Activated naive CD4-positive, alpha-beta T cell (primary cell): ENCODE data around the gene GHRHR.
A peak's percentile ranks its signal among the peaks of the same experiment; 100 is the strongest.

Experiments used
- DNase-seq, 4 experiments: peaks; one replicate each; lab custom pipeline; 2025; lab: John Stamatoyannopoulos, UW

The GHRHR gene

DNA sequence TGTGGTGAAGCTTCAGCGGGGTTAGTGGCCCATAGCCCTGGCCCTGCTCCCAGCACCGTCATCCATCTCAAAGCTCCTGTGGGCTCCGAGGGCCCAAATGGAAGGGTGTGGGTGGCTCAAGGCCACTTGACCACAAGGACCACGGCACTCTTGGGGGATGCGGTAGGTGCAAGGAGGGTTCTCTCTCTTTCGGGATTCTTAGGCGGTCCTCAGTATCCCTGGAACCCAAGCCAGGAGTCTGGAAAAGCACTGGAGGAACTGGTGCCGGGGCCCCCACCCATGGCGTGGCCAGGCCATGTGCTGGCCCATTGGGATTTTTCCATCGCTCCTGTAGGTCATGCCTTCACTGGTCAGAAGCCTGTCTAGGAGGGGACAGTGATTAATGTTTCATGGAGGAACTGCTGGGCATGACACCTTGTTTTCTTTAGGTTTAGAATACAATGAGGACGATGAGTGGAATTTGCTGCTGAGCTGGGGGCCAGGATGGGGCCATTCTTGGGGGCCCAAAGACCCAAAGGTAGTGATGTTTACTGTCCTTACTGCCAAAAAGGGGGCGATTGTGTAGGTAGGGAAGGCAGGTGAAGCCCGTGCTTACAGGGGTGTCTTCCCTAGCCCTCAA lies 35.4 kb upstream of the GHRHR start:
- no peak for DNase-seq

DNA sequence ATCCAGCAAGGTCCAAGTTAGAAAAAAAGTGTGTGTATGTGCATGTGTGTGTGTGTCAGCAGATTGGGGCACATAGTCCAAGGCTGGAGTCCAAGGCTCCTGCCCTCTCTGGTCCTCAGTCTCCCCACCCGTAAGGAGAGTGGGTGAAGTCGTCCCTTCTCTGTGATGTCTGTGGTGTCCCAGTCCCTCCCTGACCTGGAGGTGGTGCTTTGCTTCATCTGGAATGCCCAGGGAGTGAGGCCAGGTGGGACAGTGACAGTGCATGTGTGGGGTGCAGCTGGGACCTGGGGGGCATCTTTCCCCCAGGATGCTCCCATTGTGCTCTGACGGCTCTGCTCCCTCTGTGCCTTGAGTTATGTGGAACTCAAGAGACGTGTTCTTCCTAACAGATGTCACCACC lies 34.1 kb upstream of the GHRHR start:
- no peak for DNase-seq

DNA sequence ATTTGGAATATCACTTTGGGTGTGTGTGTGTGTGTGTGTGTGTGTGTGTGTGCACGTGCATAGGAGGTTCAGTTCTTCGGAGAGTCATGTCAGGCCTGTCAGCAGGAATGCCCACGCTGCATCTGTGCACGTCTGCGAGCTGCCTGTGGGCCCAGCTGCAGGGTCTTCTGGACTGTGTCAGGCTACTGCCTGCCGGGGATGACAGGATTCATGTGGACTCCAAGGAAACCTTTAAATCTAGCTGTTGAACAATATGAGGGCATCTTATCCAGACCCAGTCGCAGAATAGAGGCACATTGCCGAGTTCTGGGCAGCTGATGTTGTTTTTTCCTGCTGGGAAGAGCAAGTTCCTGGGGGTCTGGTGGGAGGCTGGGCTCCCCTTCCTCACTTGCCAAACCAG lies 33.1 kb upstream of the GHRHR start:
- DNase-seq = no peak

DNA sequence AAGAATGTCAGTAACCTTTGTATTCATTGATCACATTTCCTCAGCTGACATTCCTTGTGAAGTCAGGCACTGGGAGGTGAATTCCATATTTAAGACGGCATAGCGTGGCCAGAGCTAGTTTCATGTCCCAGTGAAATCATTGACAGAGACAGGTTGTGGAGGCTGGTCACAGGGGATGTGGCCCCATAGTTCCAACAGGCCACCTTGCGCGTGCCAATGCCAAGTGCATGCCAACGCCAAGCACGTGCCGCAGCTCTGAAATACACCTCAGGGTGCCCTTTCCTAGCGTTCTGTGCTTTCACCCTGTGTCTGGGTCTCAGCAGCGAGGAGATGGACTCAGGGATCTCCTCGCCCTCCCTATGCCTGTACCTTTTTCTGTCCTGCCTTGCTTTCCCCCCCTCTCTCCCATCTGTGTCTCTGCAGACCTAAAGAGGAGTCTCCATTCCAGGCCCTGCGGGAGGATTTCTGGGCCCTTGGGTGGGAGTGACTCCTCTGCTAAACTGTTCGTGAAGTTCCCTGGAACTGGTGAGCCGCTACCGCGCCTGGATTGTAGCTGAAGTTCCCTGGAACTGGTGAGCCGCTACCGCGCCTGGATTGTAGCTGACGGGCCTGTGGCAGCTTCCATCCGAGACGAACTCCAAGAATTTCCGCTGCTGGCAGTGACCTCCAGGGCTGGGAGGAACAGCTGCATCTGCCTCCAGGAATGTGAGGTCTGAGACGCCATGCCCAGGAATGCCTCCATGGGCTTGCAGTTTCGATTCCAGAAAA lies 32.4 kb upstream of the GHRHR start:
- DNase-seq = no peak

DNA sequence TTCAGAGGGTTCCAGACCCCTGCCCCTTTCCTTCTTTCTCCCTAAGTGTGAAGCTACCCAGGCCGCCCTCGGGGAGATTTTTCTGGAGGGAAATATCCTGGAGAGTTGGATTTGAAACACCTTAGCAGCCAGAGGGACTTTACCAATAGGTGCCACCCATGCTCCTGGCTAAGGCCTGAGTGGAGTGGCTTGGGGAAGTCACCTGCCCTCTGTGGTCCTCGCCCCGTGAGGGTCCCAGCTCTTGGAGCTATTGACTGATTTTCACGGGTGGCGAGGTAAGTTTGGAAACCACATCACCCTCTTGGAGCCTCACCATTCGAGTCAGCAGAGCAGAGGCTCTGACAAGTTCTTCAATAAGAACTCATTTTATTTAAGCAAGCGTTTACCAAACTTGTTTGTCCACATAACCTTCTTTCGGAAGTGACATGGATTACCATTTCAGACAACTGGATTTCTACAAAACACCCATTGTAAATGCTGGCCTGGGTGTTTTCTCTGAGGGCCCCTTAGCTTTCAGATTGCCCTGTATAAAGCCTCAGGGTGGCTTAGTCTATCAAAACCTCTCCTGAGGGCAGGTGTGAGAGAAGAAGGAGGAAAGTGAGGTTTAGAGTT lies 31.7 kb upstream of the GHRHR start:
- no peak for DNase-seq

DNA sequence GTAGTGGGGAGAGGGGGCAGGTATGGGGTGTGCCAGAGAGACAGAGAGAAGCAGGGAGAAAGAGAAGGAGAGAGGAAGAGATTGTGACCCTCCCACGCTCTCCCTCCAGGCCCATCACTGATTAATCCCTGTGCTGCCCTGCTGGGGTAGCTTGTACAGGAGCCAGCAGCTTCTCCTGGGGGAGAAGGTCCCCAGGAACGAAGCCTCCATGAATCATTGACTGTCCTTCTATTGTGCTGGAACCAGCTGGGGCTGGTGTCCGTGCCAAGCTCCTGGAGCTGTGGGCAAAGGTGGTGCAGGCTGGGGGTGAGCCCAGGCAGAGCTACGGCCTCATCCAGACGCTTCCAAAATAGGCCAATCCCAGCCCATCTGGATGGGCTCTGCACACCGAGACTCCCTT lies 31.2 kb upstream of the GHRHR start:
- DNase-seq = no peak

DNA sequence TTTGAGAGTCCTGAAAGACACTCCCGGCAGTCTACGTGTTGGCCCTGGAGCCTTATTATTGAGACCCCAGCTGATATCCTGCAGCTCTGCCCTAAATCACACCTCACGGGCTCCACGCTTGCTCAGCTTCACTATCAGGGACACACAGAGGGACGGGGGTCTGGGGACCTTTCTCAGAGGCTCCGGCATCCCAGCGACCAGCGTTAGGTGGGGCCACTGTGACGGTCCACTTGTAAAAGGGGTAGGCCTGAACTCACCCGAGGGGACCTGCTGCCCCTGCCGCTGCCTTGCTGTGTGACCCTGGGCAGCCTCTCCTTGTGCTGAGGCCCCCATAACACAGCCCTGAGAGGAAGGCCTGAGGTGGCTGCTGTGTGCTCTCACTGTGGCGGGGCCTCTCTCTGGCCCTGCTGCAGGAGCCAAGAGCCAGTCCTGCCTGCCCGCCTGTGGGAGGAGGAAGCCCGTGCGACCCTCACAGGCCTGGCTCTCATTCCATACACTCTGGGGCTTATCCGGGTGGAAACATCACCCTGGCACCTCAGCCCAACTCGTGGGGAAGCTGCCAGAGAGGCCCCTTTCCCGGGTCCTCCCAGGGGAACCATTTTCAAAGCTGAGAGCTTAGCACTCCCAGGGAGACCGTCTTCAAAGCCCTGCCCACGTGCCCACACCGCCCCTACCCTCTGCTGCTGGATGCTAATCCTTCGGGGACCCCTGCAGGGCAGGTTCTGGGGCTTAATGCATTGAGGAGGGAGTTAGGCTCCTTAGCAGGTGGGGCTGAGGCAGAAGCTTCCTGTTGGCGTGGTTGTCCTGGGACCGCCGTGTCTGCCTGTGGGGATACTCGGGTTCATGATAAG lies 30.4 kb upstream of the GHRHR start:
- DNase-seq = no peak

DNA sequence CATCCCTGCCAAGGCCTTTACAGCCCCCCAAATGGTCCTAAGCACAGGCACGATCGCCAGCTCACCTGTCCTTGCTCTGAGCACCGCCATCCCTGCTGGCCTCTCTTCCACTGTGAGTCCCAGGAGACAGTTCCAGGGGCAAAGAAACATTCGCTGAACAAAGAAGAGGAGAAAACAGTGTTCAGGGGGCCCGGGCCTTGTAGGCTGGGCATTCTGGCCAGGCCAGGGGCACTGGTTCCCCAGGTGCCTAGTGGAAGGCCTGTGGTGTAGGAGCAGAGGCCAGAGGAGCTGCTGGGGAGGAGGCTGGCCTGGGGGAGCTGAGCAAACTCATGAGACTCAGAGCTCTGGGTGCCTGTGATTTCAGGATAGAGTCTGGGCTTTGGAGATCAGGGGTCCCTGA lies 29.5 kb upstream of the GHRHR start:
- DNase-seq = no peak

DNA sequence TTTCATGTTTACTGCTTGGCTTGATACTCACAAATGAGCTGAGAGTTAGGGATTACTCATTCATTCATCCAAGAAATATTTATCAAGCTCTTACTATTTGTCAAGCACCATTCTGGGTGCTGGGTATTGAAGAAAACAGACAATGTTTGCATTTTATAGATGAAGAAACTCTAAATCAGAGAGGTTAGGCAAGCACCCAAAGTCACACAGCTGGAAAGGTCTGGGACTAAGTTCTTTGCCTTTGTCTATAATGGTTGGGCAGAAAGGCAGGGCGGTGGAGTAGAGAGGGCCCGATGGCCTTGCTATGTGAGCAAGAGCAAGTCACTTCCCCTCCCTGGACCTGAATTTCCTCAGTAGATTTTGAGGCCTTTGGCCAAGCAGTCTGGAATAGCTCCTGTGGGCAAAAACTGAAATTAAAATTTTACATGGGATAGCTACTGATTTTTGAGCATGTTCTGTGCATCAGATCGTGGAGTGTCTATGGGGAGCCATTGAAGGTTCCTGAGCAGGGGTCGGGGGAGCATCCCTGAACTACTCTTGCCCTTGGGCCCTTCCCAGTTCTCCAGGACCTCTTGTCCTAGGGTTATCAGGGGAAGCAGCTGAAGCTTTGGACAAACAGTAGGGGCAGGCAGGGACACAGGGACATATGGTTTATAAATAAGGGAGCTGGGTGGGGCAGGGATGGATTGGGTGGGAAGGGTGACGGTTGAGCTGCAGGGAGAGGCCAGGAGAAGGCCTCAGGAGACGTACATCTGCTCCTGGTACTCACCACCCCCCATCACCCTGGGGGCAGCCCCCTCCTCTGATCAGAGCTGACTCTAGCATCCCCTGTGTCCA lies 28.8 kb upstream of the GHRHR start:
- DNase-seq = no peak

DNA sequence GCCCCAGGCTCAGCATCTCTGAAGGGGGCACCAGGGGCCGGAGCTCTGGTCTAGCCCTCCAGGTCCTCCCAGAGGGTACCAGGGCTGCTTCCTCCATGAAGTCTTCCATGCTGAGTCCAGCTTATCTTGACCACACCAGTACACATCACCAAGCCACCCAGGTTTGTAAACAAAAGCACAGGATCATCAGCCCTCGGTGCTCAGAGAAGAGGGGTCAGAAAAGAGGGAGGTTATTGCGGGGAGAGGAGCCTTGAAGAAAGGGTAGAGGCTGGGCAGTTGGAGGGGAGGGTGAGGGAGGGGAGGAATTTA lies 28.2 kb upstream of the GHRHR start:
- DNase-seq = no peak

DNA sequence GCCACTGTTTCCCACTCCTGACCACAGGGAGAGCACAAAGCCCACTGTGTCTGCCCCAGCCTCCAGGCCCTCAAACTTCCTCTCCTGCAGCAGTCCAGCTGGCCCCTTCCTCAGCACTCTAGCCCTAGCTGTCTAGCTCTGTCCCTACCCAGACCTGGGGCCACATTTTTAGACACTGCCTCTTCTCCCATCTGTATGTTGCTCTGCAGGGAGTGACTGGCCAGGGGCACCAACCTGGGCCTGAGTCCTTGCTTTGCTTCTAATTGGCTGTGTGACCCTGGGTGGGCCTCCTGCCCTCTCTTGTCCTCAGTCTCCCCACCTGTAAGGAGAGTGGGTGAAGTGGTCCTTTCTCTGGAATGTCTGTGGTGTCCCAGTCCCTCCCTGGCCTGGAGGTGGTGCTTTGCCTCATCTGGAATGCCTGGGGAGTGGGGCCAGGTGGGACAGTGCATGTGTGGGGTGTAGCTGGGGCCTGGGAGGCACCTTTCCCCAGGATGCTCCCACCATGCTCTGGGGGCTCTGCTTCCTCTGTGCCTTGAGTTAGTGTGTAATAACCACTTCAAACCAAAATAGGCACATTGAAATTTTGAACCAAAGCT lies 27.0 kb upstream of the GHRHR start:
- DNase-seq = no peak

DNA sequence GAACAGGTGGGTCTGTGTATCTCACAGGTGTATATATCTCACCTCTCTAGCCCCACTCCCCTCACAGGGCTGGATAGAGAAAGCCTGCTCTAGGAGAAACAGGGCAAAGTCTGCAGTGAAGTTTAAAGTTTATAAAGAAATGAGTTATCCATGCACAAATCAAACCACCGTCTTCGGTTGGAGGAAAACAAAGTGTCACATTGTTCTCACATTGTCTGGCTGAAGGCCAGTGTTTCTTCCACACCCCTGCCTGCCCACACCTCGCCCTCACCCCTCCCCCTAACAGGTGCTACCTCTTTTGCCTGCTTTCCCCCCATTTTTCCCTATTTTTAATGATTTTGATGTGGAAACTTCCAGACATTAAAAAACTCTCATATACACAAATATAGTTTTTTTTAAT lies 26.3 kb upstream of the GHRHR start:
- DNase-seq = no peak

DNA sequence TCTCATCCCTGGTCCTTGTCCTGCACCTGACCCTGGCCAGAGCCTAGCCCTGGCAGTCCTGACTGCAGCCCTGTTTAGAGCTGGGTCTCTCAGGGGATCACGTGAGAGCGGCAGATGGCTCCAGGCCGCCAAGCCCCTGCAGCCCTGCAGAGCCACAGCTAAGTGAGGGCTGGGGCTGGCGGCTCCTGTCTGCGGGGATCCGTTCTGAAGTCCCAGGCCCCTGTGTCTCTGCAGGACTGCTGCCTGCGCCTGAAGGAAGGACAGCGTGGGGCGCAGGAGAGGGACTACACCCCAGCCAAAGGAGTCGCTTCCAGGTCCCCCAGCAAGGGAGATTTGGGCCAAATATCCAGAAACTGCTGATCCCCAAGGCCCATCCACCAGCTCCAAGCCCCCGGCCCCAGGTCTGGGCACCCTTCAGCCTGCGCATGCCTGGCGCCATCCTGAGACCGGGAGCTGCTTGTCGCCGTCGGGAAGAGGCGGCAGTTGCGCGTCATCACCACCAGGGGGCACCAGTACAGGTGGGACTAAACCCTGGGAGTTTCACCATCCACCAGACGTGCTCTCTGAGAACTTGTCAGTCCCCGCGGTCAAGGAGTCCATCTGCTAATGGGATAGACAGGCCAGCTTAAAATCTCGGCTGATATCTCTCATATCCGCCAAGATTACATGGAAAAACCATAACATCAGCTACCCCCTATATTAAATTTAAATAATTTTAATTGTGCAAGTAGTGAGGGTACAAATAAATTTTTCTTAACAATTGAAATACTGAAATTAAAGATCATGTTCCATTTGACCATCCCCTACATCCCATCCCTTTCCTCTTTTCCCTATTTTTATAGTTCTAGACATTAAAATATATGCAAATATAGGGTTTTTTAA lies 25.1 kb upstream of the GHRHR start:
- DNase-seq = peak in 3 of 4 experiments; percentile 16 to 47 (median 38)

DNA sequence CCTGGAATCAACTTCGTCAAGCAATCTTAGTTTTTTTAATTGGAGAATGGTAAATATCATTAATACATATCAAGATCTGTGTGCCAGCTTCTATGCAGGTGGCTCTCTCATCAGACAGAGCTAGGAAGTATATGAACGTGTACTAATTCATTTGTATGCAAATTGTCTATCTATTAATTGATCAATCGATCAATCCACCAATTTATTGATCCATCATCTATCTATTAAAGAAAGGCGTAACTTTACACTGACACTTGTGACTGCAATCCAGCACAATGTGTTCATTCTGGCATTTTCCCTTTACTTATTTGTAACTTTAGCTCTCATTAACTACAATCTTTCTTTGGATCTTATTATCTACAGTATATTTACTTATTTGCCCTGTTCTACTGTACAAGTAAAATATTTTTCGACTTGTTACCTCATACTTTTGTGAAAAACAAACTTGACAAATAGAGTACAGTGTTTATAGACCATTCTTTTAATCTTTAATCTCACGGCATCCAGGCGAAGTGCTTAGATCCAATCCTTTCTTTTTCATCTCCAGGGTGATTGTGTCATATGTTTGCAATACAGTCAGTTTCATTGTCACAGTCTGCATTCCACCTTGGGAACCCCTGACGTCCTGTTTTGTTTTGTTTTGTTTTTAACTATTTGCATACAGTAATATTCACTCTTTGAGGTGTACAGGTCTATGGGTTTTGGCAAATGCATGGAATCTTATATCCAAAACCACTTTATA lies 22.0 kb upstream of the GHRHR start:
- no peak for DNase-seq

DNA sequence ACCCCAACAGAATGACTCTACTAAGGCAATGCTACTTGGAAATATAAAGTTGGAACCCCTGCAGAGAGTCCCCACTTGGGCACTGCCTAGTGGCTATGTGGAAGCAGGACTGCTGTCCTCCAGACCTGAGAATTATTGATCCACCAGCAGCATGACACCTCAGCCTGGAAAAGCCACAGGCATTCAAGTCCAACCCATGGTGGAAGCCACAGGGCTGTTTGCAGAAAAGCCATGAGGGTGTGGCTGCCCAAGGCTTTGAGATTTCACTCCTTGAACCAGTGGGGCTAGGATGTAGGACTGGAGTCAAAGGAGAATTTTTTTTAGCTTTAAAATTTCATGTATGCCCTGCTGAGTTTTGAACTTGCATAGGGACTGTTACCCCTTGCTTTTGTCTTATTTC lies 13.6 kb upstream of the GHRHR start:
- no peak for DNase-seq

DNA sequence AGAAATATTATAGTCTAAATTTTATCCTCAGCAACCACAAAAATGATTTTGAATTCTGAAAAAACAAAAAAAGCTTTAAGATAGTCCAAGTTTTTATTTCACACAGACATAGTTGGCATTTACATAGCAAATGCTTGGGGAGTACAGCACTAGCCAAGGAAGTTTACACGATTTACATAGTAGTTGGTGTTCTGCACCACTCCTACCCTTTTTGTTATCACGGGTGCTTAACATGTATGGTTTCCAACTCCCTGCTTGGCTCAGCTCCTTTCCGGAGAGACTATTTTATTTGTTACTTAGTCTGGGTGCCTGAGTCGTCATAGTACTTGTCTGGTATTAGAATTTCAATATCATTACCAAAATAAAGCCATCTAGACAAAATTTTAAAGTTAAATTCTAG lies 8.8 kb upstream of the GHRHR start:
- no peak for DNase-seq

DNA sequence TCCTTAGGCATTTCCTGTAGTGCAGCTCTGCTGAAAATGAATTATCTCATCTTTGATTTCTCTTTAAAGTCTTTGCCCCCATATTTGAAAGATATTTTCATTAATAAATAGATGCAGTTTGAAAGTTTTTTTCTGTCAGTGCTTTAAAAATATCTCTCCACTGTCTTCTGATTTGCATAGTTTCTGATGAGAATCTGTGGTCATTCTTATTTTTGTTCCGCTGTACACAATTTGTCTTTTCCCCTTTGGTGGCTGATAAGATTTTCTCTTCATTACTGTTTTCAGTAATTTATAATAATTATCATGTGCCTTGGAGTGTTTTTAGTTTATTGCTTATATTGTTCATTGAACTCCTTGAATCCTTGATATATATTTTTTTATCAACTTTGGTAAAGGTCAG lies 7.0 kb upstream of the GHRHR start:
- DNase-seq = no peak

DNA sequence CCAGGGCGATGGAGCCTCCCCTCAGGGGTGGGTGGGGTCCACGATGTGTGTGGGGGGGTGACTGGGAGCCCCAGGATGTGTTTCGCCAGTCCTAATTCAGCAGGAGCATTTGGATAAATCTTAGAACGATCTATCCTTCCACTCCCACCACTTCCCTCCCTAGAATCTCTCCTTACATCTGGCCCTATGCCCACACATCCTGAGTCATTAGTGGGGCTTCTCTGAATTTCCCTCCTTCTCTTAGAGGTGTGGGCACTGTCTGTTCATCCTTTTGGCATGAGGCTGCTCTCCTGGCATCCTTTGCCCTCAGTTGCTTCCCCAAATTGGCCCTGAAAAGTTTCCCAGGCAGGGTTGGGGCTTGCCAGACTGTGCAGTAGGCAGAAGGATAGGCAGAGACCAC lies 1.6 kb downstream of the GHRHR start:
- no peak for DNase-seq

DNA sequence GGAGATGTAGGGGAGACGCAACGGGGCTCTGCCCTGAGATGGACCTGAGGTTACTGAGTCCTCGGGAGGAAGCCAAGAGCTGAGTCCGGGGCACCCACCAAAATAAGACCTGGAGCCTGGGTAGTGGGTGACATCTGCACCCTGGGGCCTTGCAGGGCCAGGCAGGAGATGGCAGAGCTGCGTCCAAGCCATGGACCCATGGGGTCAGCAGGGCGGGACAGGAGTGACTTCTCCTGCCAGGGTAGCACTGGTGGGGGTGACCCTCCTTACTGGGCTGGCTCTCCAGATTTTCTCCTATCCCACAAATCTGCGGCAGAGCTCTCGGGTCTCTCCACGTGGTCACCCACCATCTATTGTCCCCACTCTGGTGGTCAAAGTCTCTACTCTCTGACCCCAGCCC lies 2.1 kb downstream of the GHRHR start:
- no peak for DNase-seq

DNA sequence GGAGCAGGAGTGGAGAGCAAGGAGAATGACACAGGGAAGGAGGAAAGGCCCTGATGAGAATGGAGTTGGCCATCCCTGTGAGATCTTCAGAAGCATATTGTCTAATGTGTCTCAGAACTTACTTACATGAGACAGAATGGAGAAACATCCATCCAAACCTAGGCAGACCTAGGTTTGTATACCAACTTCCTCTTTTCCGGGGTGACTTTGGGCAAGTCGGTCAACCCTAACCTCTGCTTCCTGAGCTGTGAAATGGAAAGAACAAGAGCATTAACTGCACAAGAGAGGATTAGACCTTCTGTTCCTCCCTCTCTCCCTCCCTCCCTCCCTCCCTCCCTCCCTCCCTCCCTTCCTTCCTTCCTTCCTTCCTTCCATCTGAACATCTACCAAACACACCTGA lies 4.5 kb downstream of the GHRHR start:
- no peak for DNase-seq
